Muscle layer of colon (tissue), 2 donors: ENCODE data around the gene CST7.
"Not testable (repeated sequence)": the region's sequence is repeated elsewhere in the genome, so short reads cannot be mapped to it uniquely, and the experiment has no call there.

Experiments
- H3K27ac ChIP-seq: one replicate; pipeline ENCODE4 v1.7.0; 2013; ENCODE audit warnings: low read depth, mild to moderate bottlenecking, low read length, moderate library complexity
- H3K27me3 ChIP-seq, 2 donors: one replicate each; pipeline ENCODE4 v1.7.0; 2013; ENCODE audit warnings: low read length in 2 of 2, mild to moderate bottlenecking in 2 of 2; ENCODE audit not compliant: insufficient read depth in 2 of 2, control insufficient read depth in 1 of 2
- H3K36me3 ChIP-seq: one replicate; pipeline ENCODE4 v1.7.0; 2013; ENCODE audit warnings: mild to moderate bottlenecking, low read length; ENCODE audit not compliant: insufficient read depth
- H3K4me1 ChIP-seq: one replicate; pipeline ENCODE4 v1.7.0; 2013; ENCODE audit warnings: mild to moderate bottlenecking, low read length; ENCODE audit not compliant: insufficient read depth
- H3K4me3 ChIP-seq, 2 donors: one replicate each; pipeline ENCODE4 v1.7.0; 2013; ENCODE audit warnings: low read length in 2 of 2, low read depth in 1 of 2, mild to moderate bottlenecking in 1 of 2, moderate library complexity in 1 of 2
- H3K9ac ChIP-seq: one replicate; pipeline ENCODE4 v1.7.0; 2013; ENCODE audit warnings: low read length
- H3K9me3 ChIP-seq: one replicate; pipeline ENCODE4 v1.7.0; 2013; ENCODE audit warnings: mild to moderate bottlenecking, low read length
- donor health status: abdominal sarcoma.
- donor health status: Adenocarcinoma of cecum.

CST7 gene

DNA sequence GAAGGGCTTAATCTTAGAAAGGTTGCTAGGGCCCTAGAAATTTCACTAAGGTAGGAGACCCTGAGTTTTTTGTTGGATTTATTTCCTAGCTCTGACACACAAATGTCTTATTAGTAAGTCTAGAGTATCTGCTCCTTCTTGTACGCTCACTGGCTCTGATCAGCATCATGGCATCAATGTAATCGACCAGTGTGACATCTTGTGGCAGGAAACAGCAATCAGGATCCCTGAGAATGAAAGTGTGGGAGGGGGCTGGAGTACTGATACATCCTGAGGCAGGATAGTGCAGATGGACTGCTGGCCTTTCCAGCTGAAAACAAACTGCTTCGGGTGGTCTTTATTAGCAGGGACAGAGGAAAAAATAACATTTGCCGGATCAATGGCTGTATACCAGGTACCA, 10.0 kb upstream of the CST7 start:
- H3K9ac ChIP-seq = no peak overlapping the region
- no peaks in the 10 kb centered on the region for H3K9me3 ChIP-seq
- no peak overlapping the region for H3K4me3 ChIP-seq
- no peaks in the 10 kb centered on the region for H3K4me1 ChIP-seq
- no peaks in the 10 kb centered on the region for H3K36me3 ChIP-seq
- no peak overlapping the region for H3K27ac ChIP-seq
- no peaks in the 10 kb centered on the region for H3K27me3 ChIP-seq

DNA sequence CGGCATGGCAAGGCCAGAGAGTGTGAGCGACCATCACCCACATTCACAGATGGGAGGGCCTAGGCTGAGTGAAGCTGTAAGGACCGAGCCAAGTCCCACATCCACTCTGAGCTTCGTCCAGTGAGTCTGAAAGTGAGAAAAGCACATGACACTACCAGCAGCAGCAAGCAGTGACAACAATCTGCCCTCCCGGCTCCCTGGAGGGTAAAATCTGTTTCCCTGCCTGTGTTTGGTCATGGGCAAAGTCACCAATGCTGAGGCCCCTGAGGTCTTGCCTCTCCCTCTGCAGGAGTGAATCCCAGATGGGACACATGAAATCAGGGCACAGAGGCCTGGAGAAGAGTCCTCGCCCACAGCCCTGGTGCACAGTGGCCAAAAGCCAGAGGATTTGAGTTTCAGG, 6.4 kb upstream of the CST7 start:
- H3K27ac ChIP-seq = no peak overlapping the region
- no peaks in the 10 kb centered on the region for H3K4me1 ChIP-seq
- no peak overlapping the region for H3K4me3 ChIP-seq
- no peaks in the 10 kb centered on the region for H3K27me3 ChIP-seq
- H3K9ac ChIP-seq = no peak overlapping the region
- no peaks in the 10 kb centered on the region for H3K36me3 ChIP-seq
- no peaks in the 10 kb centered on the region for H3K9me3 ChIP-seq

DNA sequence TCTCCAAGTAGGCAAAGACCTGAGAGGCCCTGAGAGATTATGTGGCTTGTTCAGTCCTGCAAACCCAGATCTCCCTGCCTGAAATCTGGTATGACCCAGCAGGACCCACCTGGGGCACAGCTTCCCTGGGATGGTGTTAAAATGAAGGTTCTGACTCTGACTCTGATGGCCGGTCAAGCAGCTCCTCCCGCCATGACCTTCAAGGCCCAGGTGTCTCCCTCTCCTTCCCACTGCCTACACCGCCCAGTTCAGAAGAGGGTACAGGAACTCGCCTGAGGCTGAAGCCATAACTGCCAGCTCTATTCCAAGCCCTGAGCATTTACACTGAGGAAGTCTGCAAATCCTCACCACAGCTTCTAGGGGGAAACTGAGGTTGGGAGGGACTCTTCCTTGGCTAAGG, 5.9 kb upstream of the CST7 start:
- no peak overlapping the region for H3K4me3 ChIP-seq
- no peaks in the 10 kb centered on the region for H3K36me3 ChIP-seq
- no peak overlapping the region for H3K9ac ChIP-seq
- no peaks in the 10 kb centered on the region for H3K27me3 ChIP-seq
- no peaks in the 10 kb centered on the region for H3K9me3 ChIP-seq
- no peak overlapping the region for H3K27ac ChIP-seq
- no peaks in the 10 kb centered on the region for H3K4me1 ChIP-seq

DNA sequence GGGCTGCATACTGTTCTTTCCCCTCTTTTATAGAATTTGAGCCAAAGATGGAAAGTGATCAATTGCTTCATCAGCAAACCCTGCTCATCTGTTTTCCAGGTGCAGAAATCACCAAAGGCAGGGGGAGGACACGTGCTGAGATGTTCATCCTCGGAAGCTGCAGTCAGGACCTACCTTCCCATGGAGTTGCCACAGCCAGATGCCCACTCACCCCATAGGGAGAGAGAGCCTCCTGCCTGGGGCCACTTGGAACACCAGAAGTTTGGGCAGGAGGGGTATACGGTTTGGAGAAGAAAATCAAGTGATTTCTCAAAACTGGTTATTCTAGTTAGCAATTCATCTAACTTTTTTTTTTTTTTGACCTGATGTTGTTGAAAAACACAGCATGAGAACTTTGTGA, 5.3 kb upstream of the CST7 start:
- no peak overlapping the region for H3K9ac ChIP-seq
- no peaks in the 10 kb centered on the region for H3K36me3 ChIP-seq
- no peaks in the 10 kb centered on the region for H3K27me3 ChIP-seq
- no peak overlapping the region for H3K27ac ChIP-seq
- H3K4me3 ChIP-seq = no peak overlapping the region
- H3K9me3 ChIP-seq = no peaks in the 10 kb centered on the region
- no peaks in the 10 kb centered on the region for H3K4me1 ChIP-seq

DNA sequence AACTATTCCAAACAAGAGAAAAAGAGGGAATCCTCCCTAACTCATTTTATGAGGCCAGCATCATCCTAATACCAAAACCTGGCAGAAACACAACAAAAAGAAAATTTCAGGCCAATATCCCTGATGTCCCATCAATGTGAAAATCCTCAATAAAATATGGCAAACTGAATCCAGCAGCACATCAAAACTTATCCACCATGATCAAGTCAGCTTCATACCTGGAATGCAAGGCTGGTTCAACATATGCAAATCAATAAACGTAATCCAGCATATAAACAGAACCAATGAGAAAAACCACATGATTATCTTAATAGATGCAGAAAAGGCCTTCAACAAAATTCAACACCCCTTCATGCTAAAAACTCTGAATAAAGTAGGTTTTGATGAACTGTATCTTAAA, 2.7 kb upstream of the CST7 start:
- H3K36me3 ChIP-seq, H3K9ac ChIP-seq, H3K27me3 ChIP-seq, H3K27ac ChIP-seq, H3K9me3 ChIP-seq, H3K4me3 ChIP-seq, H3K4me1 ChIP-seq: not testable (repeated sequence)

DNA sequence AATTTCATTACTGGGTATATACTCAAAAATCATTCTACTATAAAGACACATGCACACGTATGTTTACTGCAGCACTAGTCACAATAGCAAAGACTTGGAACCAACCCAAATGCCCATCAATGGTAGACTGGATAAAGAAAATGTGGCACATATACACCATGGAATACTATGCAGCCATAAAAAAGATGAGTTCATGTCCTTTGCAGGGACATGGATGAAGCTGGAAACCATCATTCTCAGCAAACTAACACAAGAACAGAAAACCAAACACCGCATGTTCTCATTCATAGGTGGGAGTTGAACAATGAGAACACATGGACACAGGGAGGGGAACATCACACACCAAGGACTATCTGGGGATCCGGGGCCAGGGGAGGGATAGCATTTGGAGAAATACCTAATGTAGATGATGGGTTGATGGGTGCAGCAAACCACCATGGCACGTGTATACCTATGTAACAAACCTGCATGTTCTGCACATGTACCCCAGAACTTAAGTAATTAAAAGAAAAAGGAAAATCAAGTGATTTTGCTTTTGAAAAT, 602 bp upstream of the CST7 start:
- not testable (repeated sequence) for H3K27me3 ChIP-seq, H3K4me1 ChIP-seq, H3K9me3 ChIP-seq, H3K27ac ChIP-seq, H3K36me3 ChIP-seq, H3K9ac ChIP-seq, H3K4me3 ChIP-seq

DNA sequence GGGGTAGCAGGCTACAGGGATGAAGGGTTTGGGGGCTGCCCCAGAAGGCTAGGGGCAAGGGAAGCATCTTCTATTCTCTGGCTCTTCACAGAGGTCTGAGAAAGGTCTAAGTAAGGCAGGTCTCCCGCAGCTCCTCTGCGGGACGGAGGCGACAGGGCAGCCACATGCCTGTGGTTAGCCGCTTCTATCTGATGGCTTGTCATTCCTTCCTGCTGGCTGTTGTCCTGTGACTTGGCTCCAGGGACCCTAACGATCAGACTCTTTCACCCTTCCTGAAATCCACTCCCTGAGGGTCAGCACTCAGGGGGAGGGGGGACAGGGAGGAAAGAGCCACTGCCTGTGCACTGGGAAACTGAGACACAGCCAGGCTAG, 673 bp downstream of the CST7 start:
- H3K9me3 ChIP-seq = no peaks in the 10 kb centered on the region
- no peaks in the 10 kb centered on the region for H3K4me1 ChIP-seq
- no peaks in the 10 kb centered on the region for H3K27me3 ChIP-seq
- no peaks in the 10 kb centered on the region for H3K36me3 ChIP-seq
- H3K27ac ChIP-seq = no peak overlapping the region
- H3K9ac ChIP-seq = no peak overlapping the region
- H3K4me3 ChIP-seq = no peak overlapping the region

DNA sequence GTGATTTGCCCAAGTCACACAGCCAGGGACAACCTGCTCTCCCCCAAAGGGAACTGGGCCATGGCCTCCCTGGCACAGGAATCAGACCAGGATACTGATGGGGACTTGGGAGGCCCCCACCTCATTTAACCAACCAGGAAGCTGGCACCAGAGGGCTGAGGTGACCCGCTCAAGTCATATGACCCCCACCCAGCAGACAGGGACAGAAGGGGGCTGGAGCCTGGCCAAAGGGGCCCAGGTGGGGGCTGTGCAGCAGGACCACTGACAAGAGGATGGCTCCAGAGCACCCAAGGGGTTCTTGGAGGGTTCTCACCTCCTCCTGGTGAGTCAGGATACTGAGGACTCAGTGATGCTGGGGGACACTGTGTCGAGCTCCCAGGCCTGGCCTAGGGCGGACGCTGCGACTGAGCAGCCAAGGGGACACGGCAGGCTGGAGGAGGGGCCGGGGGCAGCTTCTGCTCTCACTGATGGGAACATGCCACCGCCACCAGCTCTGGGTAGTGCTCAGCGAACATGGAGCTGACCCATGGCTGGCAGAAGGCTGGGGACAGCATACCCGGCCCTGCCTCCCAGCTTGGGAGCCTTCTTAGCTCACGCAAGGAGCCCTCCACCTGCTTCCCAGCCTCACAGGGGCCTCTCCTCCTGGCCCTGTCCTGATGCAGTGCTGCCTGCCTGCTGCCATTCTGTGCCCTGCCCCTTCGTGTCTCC, 1.2 kb downstream of the CST7 start:
- no peaks in the 10 kb centered on the region for H3K36me3 ChIP-seq
- H3K9ac ChIP-seq = no peak overlapping the region
- H3K27ac ChIP-seq = no peak overlapping the region
- H3K4me3 ChIP-seq = no peak overlapping the region
- H3K9me3 ChIP-seq = no peaks in the 10 kb centered on the region
- H3K4me1 ChIP-seq = no peaks in the 10 kb centered on the region
- no peaks in the 10 kb centered on the region for H3K27me3 ChIP-seq

DNA sequence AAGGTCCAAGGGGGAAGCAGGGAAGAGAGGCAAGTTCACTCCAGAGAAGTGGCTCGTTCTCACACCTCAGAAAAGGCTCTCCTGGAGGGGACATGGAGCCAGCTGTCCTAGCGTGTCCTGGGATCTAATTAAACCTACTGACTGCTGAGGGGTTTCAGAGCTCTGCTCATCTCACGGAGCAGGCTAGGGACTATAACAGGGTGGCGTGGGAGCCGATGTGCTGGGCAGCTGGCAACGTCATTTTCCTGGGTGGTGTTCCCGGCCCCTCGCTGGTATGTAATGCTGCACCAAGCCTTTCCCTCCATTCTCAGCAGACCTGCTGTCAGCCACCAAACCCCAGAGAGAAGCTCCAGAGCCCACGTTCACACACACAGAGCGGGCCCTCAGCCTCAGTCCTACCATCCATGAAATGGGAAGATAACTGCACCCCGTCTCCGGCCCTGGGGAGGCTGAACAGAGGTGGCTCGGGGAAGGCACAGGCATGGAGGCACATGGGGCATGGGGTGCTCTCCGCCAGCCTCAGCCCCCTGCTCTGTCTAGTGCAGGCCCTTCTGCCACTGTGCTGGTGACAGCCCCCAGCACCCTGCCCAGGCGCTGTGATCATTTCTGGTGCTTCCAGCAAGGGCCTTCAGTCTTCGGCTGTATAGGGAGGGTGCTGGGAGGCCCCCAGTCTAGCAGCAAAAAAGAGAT, 1.9 kb downstream of the CST7 start:
- Histone ChIP-seq H3K36me3 (no peaks in the 10 kb centered on the region), H3K9me3 (no peaks in the 10 kb centered on the region), H3K4me3 (no peak overlapping the region), H3K4me1 (no peaks in the 10 kb centered on the region), H3K27ac (no peak overlapping the region), H3K9ac (no peak overlapping the region), H3K27me3 (no peaks in the 10 kb centered on the region)

DNA sequence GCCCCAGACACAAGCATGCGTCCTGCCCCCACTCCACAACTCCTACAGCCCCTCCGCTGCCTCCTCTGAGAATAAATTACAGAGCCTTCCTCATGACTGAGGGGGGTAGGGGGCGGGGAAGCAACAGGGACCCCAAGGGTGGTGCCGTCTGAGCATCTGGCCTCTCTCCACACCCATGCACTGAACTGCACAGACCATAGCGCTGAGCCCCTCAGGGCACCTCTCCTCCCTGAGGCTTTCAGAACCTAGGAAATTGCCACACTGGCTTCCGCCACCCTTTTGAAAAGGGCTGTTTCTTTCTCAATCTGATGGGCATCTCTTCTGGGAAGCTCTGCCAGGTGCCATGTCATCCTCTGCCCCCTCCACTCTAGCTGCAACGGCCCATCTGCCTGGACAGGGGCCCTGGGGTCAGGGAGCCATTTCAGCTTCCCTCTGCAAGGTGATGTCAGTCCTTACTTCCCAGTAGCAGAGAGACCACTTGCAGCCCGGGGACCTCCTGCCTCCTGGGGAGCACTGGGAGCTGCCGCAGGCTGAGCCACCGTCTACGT, 2.5 kb downstream of the CST7 start:
- Histone ChIP-seq H3K4me1 (no peaks in the 10 kb centered on the region), H3K9ac (no peak overlapping the region), H3K27me3 (no peaks in the 10 kb centered on the region), H3K9me3 (no peaks in the 10 kb centered on the region), H3K36me3 (no peaks in the 10 kb centered on the region), H3K27ac (no peak overlapping the region), H3K4me3 (no peak overlapping the region)

DNA sequence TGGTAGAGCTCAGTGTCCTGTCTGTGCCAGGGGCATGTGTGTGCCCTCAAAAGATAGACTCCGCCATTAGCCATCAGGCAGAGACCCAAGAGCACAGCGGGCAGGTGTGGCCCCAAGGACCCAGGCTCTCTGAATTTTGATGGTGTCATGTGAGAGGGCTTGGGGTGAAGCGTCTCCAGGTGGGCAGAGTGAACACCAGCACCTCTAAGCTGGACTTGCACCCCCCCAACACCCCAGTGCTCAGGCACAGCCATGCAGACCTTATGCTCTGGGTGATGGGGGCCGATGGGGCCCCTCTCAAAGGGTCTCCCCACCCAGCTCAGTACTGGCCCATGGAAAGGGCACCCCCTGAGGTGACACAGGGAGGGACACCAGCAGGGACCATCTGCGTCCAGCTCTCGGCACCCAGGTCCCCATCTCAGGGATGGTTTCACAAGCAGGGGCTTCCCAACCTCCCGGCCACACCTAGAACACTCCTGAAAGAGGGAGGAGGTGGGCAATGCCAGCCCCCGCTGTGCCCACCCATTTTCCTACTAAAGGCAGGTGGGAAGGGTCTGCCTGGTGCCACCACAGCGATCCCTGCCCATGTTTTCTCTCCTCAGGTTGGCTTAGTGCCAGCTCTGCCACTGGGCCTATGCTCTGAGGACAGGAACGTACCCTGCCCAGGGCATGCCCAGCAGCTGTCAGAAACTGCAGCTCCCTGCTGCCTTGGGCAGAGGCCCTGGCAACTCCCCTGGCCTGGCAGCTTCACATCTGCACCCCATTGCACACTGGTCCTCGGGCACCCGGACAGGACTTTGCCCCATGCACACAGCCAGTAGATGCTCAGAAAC, 3.5 kb downstream of the CST7 start:
- no peak overlapping the region for H3K4me3 ChIP-seq

More for the DNA sequence above, 3.5 kb downstream of the CST7 start:
- H3K9ac ChIP-seq = no peak overlapping the region
- no peak overlapping the region for H3K27ac ChIP-seq
- no peaks in the 10 kb centered on the region for H3K9me3 ChIP-seq
- no peaks in the 10 kb centered on the region for H3K4me1 ChIP-seq
- H3K27me3 ChIP-seq = no peaks in the 10 kb centered on the region
- no peaks in the 10 kb centered on the region for H3K36me3 ChIP-seq
